Spleen (tissue), 7 donors: ENCODE measurements around the gene LRFN5.

ENCODE experiments used
- POLR2A ChIP-seq, 3 donors: fragments of 450-650 bp; IDR thresholded peaks; one replicate each; pipeline ENCODE4 v1.5.1; 2017; ENCODE audit warnings: antibody characterized with exemption in 3 of 3, mild to moderate bottlenecking in 1 of 3
- POLR2AphosphoS5 ChIP-seq, 3 donors: sonication (generic); formaldehyde crosslinking; IDR thresholded peaks; one replicate each; pipeline ENCODE4 v1.5.1; 2017; ENCODE audit warnings: antibody characterized with exemption in 3 of 3
- TF ChIP-seq, protein P1 (sequence below), 11 experiments: fragments of 200-600 bp in 7 of 11; fragments of 450-650 bp in 4 of 11; sonication (generic) in 4 of 11; IDR thresholded peaks in 8 of 11; conservative IDR thresholded peaks in 3 of 11; 1 replicate in 7 of 11; 2 replicates in 4 of 11; pipeline versions ENCODE4 v1.4.0 to v1.8.0; 2016 to 2021; ENCODE audit warnings: antibody characterized with exemption in 11 of 11, inconsistent platforms in 4 of 11, mild to moderate bottlenecking in 1 of 11
- donor health status: DM: no; HTN: no; CAD: no; lungs with moderate emphysema.
- donor health status: DM: no; HTN: no; CAD: no.
- donor health status: DM: no; HTN: no; CAD: no.

DNA sequence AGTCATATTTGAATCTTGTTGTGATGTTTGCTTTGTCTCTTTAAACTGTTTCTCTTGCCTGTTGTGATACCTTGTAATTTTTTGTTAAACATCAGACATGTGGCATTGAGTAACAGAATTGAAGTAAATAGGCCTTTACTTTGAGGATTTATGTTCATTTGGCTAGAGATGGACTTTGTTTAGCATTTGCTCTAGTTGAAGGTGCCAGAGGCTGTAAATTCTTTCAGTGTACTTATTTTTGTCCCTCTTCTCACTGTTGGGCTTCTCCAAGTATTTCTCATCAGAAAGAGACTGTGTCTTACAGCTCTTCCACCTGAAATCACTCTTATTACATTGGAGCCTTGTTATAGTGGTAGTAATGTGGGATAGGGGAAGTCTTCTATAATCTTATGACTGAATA, 175.8 kb downstream of the LRFN5 start:
- TF ChIP-seq, protein P1, sequence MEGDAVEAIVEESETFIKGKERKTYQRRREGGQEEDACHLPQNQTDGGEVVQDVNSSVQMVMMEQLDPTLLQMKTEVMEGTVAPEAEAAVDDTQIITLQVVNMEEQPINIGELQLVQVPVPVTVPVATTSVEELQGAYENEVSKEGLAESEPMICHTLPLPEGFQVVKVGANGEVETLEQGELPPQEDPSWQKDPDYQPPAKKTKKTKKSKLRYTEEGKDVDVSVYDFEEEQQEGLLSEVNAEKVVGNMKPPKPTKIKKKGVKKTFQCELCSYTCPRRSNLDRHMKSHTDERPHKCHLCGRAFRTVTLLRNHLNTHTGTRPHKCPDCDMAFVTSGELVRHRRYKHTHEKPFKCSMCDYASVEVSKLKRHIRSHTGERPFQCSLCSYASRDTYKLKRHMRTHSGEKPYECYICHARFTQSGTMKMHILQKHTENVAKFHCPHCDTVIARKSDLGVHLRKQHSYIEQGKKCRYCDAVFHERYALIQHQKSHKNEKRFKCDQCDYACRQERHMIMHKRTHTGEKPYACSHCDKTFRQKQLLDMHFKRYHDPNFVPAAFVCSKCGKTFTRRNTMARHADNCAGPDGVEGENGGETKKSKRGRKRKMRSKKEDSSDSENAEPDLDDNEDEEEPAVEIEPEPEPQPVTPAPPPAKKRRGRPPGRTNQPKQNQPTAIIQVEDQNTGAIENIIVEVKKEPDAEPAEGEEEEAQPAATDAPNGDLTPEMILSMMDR (IDR thresholded peaks at IDR 0.05 in 8 of 11, conservative IDR thresholded peaks at IDR 0.05 in 3 of 11) = no peak
- no peak for TF ChIP-seq POLR2A (IDR thresholded peaks at IDR 0.05)
- TF ChIP-seq POLR2AphosphoS5 (IDR thresholded peaks at IDR 0.05) = no peak
